ENCODE measurements around the gene TAAR1.

GRCh38 chr6:132612449-132613108 lies 46.4 kb downstream of the TAAR1 start:
- TF ChIP-seq CTCF (IDR thresholded peaks at IDR 0.05) (no peak), POLR2A (IDR thresholded peaks at IDR 0.05) (no peak), EP300 (IDR thresholded peaks at IDR 0.05) (no peak)

Data from tibial nerve (tissue), 4 donors.